Right lobe of liver (tissue), 6 donors: ENCODE results near the gene PGAP1. TPM values are rescaled to one million over a fixed set of nuclear protein-coding genes. Genes with fewer than 3 reads are reported as not detected.

Experiments
- ATAC-seq, 4 donors: fragments of 200-7000 bp; cut with Tn5 transposase; one replicate each; pipeline ENCODE4 v1.9.1; 2020; ENCODE audit warnings: mild to moderate bottlenecking in 4 of 4, moderate library complexity in 4 of 4
- DNase-seq, 3 donors: peaks; one replicate each; pipeline ENCODE4 v3.0.0-alpha.2; 2020
- H3K27ac ChIP-seq, 3 donors: fragments of 200-600 bp; one replicate each; pipeline ENCODE4 v1.8.0; 2022
- H3K27me3 ChIP-seq, 2 donors: fragments of 200-600 bp; one replicate each; pipeline ENCODE4 v1.8.0; 2022
- H3K36me3 ChIP-seq, 4 donors: fragments of 200-600 bp; sonication (generic) in 1 of 4; one replicate each; pipeline versions ENCODE4 v1.5.1 to v1.8.0; 2017 to 2022; ENCODE audit warnings: control low read depth in 1 of 4
- H3K4me1 ChIP-seq, 4 donors: fragments of 200-600 bp; sonication (generic) in 1 of 4; one replicate each; pipeline versions ENCODE4 v1.5.1 to v1.8.0; 2017 to 2022; ENCODE audit warnings: control low read depth in 1 of 4
- H3K4me3 ChIP-seq, 3 donors: fragments of 200-600 bp; one replicate each; pipeline ENCODE4 v1.8.0; 2022
- H3K9me3 ChIP-seq, 4 donors: fragments of 200-600 bp; sonication (generic) in 1 of 4; one replicate each; pipeline versions ENCODE4 v1.5.1 to v1.8.0; 2017 to 2022; ENCODE audit warnings: control low read depth in 1 of 4
- CTCF ChIP-seq, 4 donors: fragments of 200-600 bp in 3 of 4; fragments of 450-650 bp in 1 of 4; IDR thresholded peaks; one replicate each; pipeline versions ENCODE4 v1.5.1 to v1.8.0; 2016 to 2022; ENCODE audit warnings: antibody characterized with exemption in 4 of 4, mild to moderate bottlenecking in 2 of 4
- POLR2A ChIP-seq: fragments of 450-650 bp; IDR thresholded peaks from one replicate; pipeline ENCODE4 v1.6.1; 2017; ENCODE audit warnings: antibody characterized with exemption, mild to moderate bottlenecking
- WGBS: methylation state at CpG from one replicate; pipeline ENCODE4 v1.1.6; 2018; ENCODE audit warnings: low coverage, low lambda C conversion rate; ENCODE audit not compliant: insufficient coverage; ENCODE audit errors: missing lambda C conversion rate; 5-methylcytosine and 5-hydroxymethylcytosine counted together
- intact Hi-C, 2 donors: fragments of 100-400 bp; cut with DNase I; formaldehyde crosslinking; loops; one replicate each; pipeline versions ENCODE4 v1.11.2 to v1.14.1; 2022
- total RNA-seq, 6 experiments: library from RNA; depleted of rRNA in 2 of 6; stranded (reverse); fragments of >200 nt in 2 of 6; fragmentation: NEBNext Ultra II Directional in 3 of 6; extraction: Animal tissue kit (Norgen Biotek cat#: 25700) in 3 of 6; gene quantifications; one replicate each; pipeline versions ENCODE4 v1.1.0 to v1.2.4, GENCODE V29; 2016 to 2023
- donor health status: DM: no; HTN: yes; CAD: no.
- donor health status: DM: no; HTN: no; CAD: no.
- donor health status: DM: no; HTN: no; CAD: no.
- donor health status: DM: no; HTN: yes; CAD: no.
- donor health status: DM: no; HTN: yes; CAD: no.

PGAP1 gene
- total RNA-seq, 6 experiments from 2014 or later, result 2.2 to 4.2 (median 3.5) TPM

GRCh38 chr2:196853301-196854087, 73.0 kb downstream of the PGAP1 start:
- Histone ChIP-seq H3K9me3 (no peaks in the 10 kb centered on the region), H3K4me3 (no peak overlapping the region), H3K27ac (no peak overlapping the region), H3K4me1 (no peaks in the 10 kb centered on the region), H3K27me3 (no peaks in the 10 kb centered on the region), H3K36me3 (peaks cover 0 to under 1% (median 0%) of the 10 kb centered on the region in 4 donors)
- DNase-seq (no peak), ATAC-seq (no peak)
- intact Hi-C loops, result no loop called here
- no peak for TF ChIP-seq CTCF (IDR thresholded peaks at IDR 0.05)
- no peak for TF ChIP-seq POLR2A
- 65% methylated on average over 4 of the region's 4 CpGs for WGBS

GRCh38 chr2:196851088-196851487, 75.4 kb downstream of the PGAP1 start:
- ATAC-seq (no peak), DNase-seq (no peak)
- no peaks in the 10 kb centered on the region for H3K27me3 ChIP-seq
- no peaks in the 10 kb centered on the region for H3K9me3 ChIP-seq
- H3K4me3 ChIP-seq, result no peak overlapping the region
- intact Hi-C loops, result no loop called here
- 67% methylated on average over 1 of the region's 1 CpG for WGBS
- TF ChIP-seq POLR2A (no peak), CTCF (IDR thresholded peaks at IDR 0.05) (no peak)
- H3K36me3 ChIP-seq, result no peaks in the 10 kb centered on the region
- H3K4me1 ChIP-seq, result no peaks in the 10 kb centered on the region
- no peak overlapping the region for H3K27ac ChIP-seq

GRCh38 chr2:196849895-196850294, 76.6 kb downstream of the PGAP1 start:
- H3K4me3 ChIP-seq, result no peak overlapping the region
- intact Hi-C loops, result no loop called here
- TF ChIP-seq CTCF (IDR thresholded peaks at IDR 0.05), result peak; percentile 27 to 42 (median 36)
- no peak for TF ChIP-seq POLR2A
- DNase-seq (peak in 1 of 3 donors; percentile 27), ATAC-seq (peak; percentile 67 to 94 (median 78))
- no peaks in the 10 kb centered on the region for H3K27me3 ChIP-seq
- no peaks in the 10 kb centered on the region for H3K36me3 ChIP-seq
- H3K27ac ChIP-seq, result no peak overlapping the region
- no peaks in the 10 kb centered on the region for H3K4me1 ChIP-seq
- H3K9me3 ChIP-seq, result no peaks in the 10 kb centered on the region

GRCh38 chr2:196846295-196846694, 80.2 kb downstream of the PGAP1 start:
- Histone ChIP-seq H3K27ac (no peak overlapping the region), H3K4me1 (no peaks in the 10 kb centered on the region), H3K4me3 (no peak overlapping the region), H3K9me3 (no peaks in the 10 kb centered on the region), H3K36me3 (no peaks in the 10 kb centered on the region), H3K27me3 (no peaks in the 10 kb centered on the region)
- intact Hi-C loops, result no loop called here
- ATAC-seq (no peak), DNase-seq (no peak)
- TF ChIP-seq POLR2A (no peak), CTCF (IDR thresholded peaks at IDR 0.05) (no peak)
